Skeletal muscle cell (primary cell): ENCODE measurements around the gene UBA1.
A peak's percentile ranks its signal among the peaks of the same experiment; 100 is the strongest.

ENCODE experiments used
- DNase-seq: peaks from one replicate; pipeline ENCODE4 v3.0.0-alpha.2; 2010; ENCODE audit warnings: low read depth
- H3K4me3 ChIP-seq: 2 replicates; pipeline ENCODE4 v1.5.1; 2011; ENCODE audit warnings: low read depth, mild to moderate bottlenecking, control low read depth, low read length, moderate library complexity

Gene UBA1

GRCh38 chrX:47224266-47224895 lies 30.8 kb downstream of the UBA1 start:
- no peak for DNase-seq
- no peak overlapping the region for H3K4me3 ChIP-seq

- no peak for DNase-seq
- no peak overlapping the region for H3K4me3 ChIP-seq
Observed at GRCh38 chrX:47224896-47225290, 31.3 kb downstream of the UBA1 start.

GRCh38 chrX:47226071-47226470 lies 32.4 kb downstream of the UBA1 start:
- DNase-seq = no peak
- no peak overlapping the region for H3K4me3 ChIP-seq

GRCh38 chrX:47226531-47227333 lies 33.1 kb downstream of the UBA1 start:
- no peak overlapping the region for H3K4me3 ChIP-seq
- no peak for DNase-seq

GRCh38 chrX:47227334-47227583 lies 33.6 kb downstream of the UBA1 start:
- H3K4me3 ChIP-seq = no peak overlapping the region
- DNase-seq = no peak

- DNase-seq = no peak
- H3K4me3 ChIP-seq = no peak overlapping the region
Observed at GRCh38 chrX:47228550-47229270, 35.1 kb downstream of the UBA1 start.

GRCh38 chrX:47229427-47229826 lies 35.8 kb downstream of the UBA1 start:
- H3K4me3 ChIP-seq = no peak overlapping the region
- no peak for DNase-seq

- no peak for DNase-seq
Observed at GRCh38 chrX:47230136-47230868, 36.7 kb downstream of the UBA1 start.

GRCh38 chrX:47231167-47231566 lies 37.5 kb downstream of the UBA1 start:
- H3K4me3 ChIP-seq = no peak overlapping the region
- DNase-seq = no peak

More at GRCh38 chrX:47230136-47230868, 36.7 kb downstream of the UBA1 start:
- no peak overlapping the region for H3K4me3 ChIP-seq

GRCh38 chrX:47232197-47232802 lies 38.7 kb downstream of the UBA1 start:
- H3K4me3 ChIP-seq = peak overlapping the region; percentile 63
- DNase-seq = no peak

- no peak for DNase-seq
- H3K4me3 ChIP-seq = peak within 1 kb of the TSS; percentile 63
Observed at GRCh38 chrX:47232803-47233332, 39.2 kb downstream of the UBA1 start, which contains the start of gene USP11. Gene USP11 (plus strand): TSS chrX:47233009. CDS start chrX:47233044, 35 bp downstream.

GRCh38 chrX:47233333-47234113 lies 39.9 kb downstream of the UBA1 start:
- peak; percentile 91 for DNase-seq
- H3K4me3 ChIP-seq = peak overlapping the region; percentile 63

- H3K4me3 ChIP-seq = peak overlapping the region; percentile 63
- DNase-seq = no peak
Observed at GRCh38 chrX:47234583-47234982, 41.0 kb downstream of the UBA1 start.

- DNase-seq = no peak
- H3K4me3 ChIP-seq = no peak overlapping the region
Observed at GRCh38 chrX:47235691-47236103, 42.1 kb downstream of the UBA1 start.

- no peak for DNase-seq
- no peak overlapping the region for H3K4me3 ChIP-seq
Observed at GRCh38 chrX:47239199-47239598, 45.6 kb downstream of the UBA1 start.

- no peak overlapping the region for H3K4me3 ChIP-seq
- no peak for DNase-seq
Observed at GRCh38 chrX:47239898-47240545, 46.4 kb downstream of the UBA1 start.

- H3K4me3 ChIP-seq = no peak overlapping the region
- DNase-seq = no peak
Observed at GRCh38 chrX:47240619-47241018, 47.0 kb downstream of the UBA1 start.
